Heart right ventricle (tissue), 16 donors: ENCODE data around the gene SNX1. TPM values are rescaled to one million over a fixed set of nuclear protein-coding genes. Genes with fewer than 3 reads are reported as not detected.
"Not testable (repeated sequence)": the region's sequence is repeated elsewhere in the genome, so short reads cannot be mapped to it uniquely, and the experiment has no call there.

Source experiments
- ATAC-seq, 8 donors: fragments of 200-7000 bp; cut with Tn5 transposase; one replicate each; pipeline ENCODE4 v1.9.1; 2020; ENCODE audit warnings: mild to moderate bottlenecking in 8 of 8, moderate library complexity in 8 of 8, moderate number of reproducible peaks in 1 of 8
- DNase-seq, 2 donors: peaks; one replicate each; pipeline ENCODE4 v3.0.0-alpha.2; 2020
- H3K27ac ChIP-seq, 10 donors: fragments of 200-600 bp; sonication (generic) in 2 of 10; one replicate each; pipeline versions ENCODE4 v1.5.0 to v1.8.0; 2020 to 2022; ENCODE audit warnings: mild to moderate bottlenecking in 3 of 10
- H3K27me3 ChIP-seq, 7 donors: fragments of 200-600 bp; one replicate each; pipeline ENCODE4 v1.8.0; 2021 to 2022; ENCODE audit warnings: mild to moderate bottlenecking in 2 of 7
- H3K36me3 ChIP-seq, 9 donors: fragments of 200-600 bp; sonication (generic) in 1 of 9; one replicate each; pipeline versions ENCODE4 v1.5.0 to v1.8.0; 2020 to 2022; ENCODE audit warnings: mild to moderate bottlenecking in 2 of 9
- H3K4me1 ChIP-seq, 9 donors: fragments of 200-600 bp; sonication (generic) in 1 of 9; one replicate each; pipeline versions ENCODE4 v1.5.0 to v1.8.0; 2020 to 2022; ENCODE audit warnings: mild to moderate bottlenecking in 4 of 9
- H3K4me3 ChIP-seq, 10 donors: fragments of 200-600 bp; sonication (generic) in 2 of 10; one replicate each; pipeline versions ENCODE4 v1.5.0 to v1.8.0; 2020 to 2022; ENCODE audit warnings: mild to moderate bottlenecking in 7 of 10, moderate library complexity in 2 of 10
- H3K9me3 ChIP-seq, 11 donors: fragments of 200-600 bp in 10 of 11; sonication (generic) in 2 of 11; one replicate each; pipeline versions ENCODE4 v1.5.0 to v1.8.0; 2013 to 2022; ENCODE audit warnings: mild to moderate bottlenecking in 2 of 11, control low read depth in 1 of 11, moderate library complexity in 1 of 11
- CTCF ChIP-seq, 9 donors: fragments of 200-600 bp; sonication (generic) in 2 of 9; IDR thresholded peaks; one replicate each; pipeline versions ENCODE4 v1.5.0 to v1.8.0; 2021 to 2022; ENCODE audit warnings: antibody characterized with exemption in 9 of 9, mild to moderate bottlenecking in 5 of 9, moderate library complexity in 1 of 9
- WGBS, 2 donors: extraction: QIAGEN DNeasy Blood & Tissue Kit; methylation state at CpG; one replicate each; pipeline ENCODE4 v1.1.7; 2013; ENCODE audit warnings: inconsistent platforms in 1 of 2; 5-methylcytosine and 5-hydroxymethylcytosine counted together
- intact Hi-C, 10 donors: fragments of 100-400 bp; cut with DNase I; formaldehyde crosslinking; loops; one replicate each; pipeline versions ENCODE4 v1.11.1 to v1.14.2; 2022
- polyA plus RNA-seq, 2 donors: library from polyadenylated mRNA; stranded (reverse); fragments of 200-250 nt; gene quantifications; one replicate each; pipeline ENCODE4 v1.2.3, GENCODE V29; 2013
- total RNA-seq, 10 donors: library from RNA; stranded (reverse); fragmentation: NEBNext Ultra II Directional in 3 of 10; extraction: Animal tissue kit (Norgen Biotek cat#: 25700) in 3 of 10; gene quantifications; one replicate each; pipeline versions ENCODE4 v1.2.1 to v1.2.4, GENCODE V29; 2021 to 2023
- donor health status: Arrhythmogenic right ventricular cardiomyopathy.
- donor health status: ischemic (EF 13 %, LVEDD 7.1; RV severe dilation, severe dysfunction).
- donor health status: healthy with polysubstance abuse.
- donor health status: DM: no; HTN: yes; CAD: no.
- donor health status: DM: no; HTN: no; CAD: no.
- donor health status: ischemic (EF 25% LVEDD 6.9; RV normal size, moderate dysfunction).
- donor health status: ischemic (EF 25% LVEDD 5.7; RV mildly dilated, moderate dysfunction).
- donor health status: healthy.
- donor health status: DM: yes; HTN: yes; CAD: no.
- donor health status: Ischemic cardiomyopathy.
- donor health status: ischemic (EF 35%, LVEDD 5.7; RV mildly dilated, moderate dysfunction).
- donor health status: nonischemic (EF 11% LVEDD 7.7; RV severe dilation, severe dysfunction).
- donor health status: DM: yes; HTN: yes; CAD: no.
- donor health status: PGD.
- donor health status: ischemic (EF 29% LVEDD 5.4; RV normal size, mild dysfunction).
- donor health status: nonischemic (EF 23%, LVEDD 6.1; RV moderate dilation, normal function).

Gene SNX1
- total and polyA plus RNA-seq, 12 donors: 44.9 to 110 (median 88.7) TPM

GRCh38 chr15:64050281-64051092 lies 45.3 kb upstream of the SNX1 start:
- ATAC-seq (no peak), DNase-seq (no peak)
- TF ChIP-seq CTCF (IDR thresholded peaks at IDR 0.05): no peak
- H3K27ac ChIP-seq: no peak overlapping the region
- H3K9me3 ChIP-seq: no peaks in the 10 kb centered on the region
- H3K4me1 ChIP-seq: peaks cover 2 to 48% (median 13%) of the 10 kb centered on the region in 9 donors
- no peaks in the 10 kb centered on the region for H3K36me3 ChIP-seq
- WGBS, 2 donors: 63 to 66% methylated on average over 8 of the region's 8 CpGs
- intact Hi-C loops: no loop called here
- H3K4me3 ChIP-seq: no peak overlapping the region
- peaks cover 0 to 5% (median 0%) of the 10 kb centered on the region in 7 donors for H3K27me3 ChIP-seq

GRCh38 chr15:64051093-64051402 lies 44.7 kb upstream of the SNX1 start:
- 98 to 100% methylated on average over 2 of the region's 2 CpGs for WGBS, 2 donors
- H3K9me3 ChIP-seq: no peaks in the 10 kb centered on the region
- intact Hi-C loops: no loop called here
- TF ChIP-seq CTCF (IDR thresholded peaks at IDR 0.05): no peak
- no peaks in the 10 kb centered on the region for H3K36me3 ChIP-seq
- H3K27ac ChIP-seq: no peak overlapping the region
- no peak for ATAC-seq
- H3K4me1 ChIP-seq: peaks cover 2 to 44% (median 9%) of the 10 kb centered on the region in 9 donors
- no peaks in the 10 kb centered on the region for H3K27me3 ChIP-seq
- no peak for DNase-seq
- H3K4me3 ChIP-seq: no peak overlapping the region

GRCh38 chr15:64051407-64052259 lies 44.1 kb upstream of the SNX1 start:
- Histone ChIP-seq H3K4me1 (peaks cover 2 to 42% (median 7%) of the 10 kb centered on the region in 9 donors), H3K9me3 (no peaks in the 10 kb centered on the region), H3K36me3 (no peaks in the 10 kb centered on the region), H3K4me3 (no peak overlapping the region), H3K27ac (no peak overlapping the region), H3K27me3 (no peaks in the 10 kb centered on the region)
- ATAC-seq (peak in 1 of 8 donors; percentile 12), DNase-seq (no peak)
- no peak for TF ChIP-seq CTCF (IDR thresholded peaks at IDR 0.05)
- WGBS, 2 donors: 77 to 79% methylated on average over 6 of the region's 6 CpGs
- intact Hi-C loops: no loop called here

- 96 to 99% methylated on average over 5 of the region's 5 CpGs for WGBS, 2 donors
- Histone ChIP-seq H3K4me3 (no peak overlapping the region), H3K9me3 (no peaks in the 10 kb centered on the region), H3K27me3 (no peaks in the 10 kb centered on the region), H3K27ac (no peak overlapping the region), H3K36me3 (no peaks in the 10 kb centered on the region), H3K4me1 (peaks cover 0 to 30% (median 0%) of the 10 kb centered on the region in 9 donors)
- ATAC-seq: no peak
- no peak for TF ChIP-seq CTCF (IDR thresholded peaks at IDR 0.05)
- DNase-seq: no peak
- intact Hi-C loops: no loop called here
Measured at GRCh38 chr15:64052925-64053491, 42.8 kb upstream of the SNX1 start.

- DNase-seq, H3K27ac ChIP-seq, H3K36me3 ChIP-seq, H3K4me3 ChIP-seq, H3K27me3 ChIP-seq, ATAC-seq, intact Hi-C loops, H3K9me3 ChIP-seq: not testable (repeated sequence)
- H3K4me1 ChIP-seq: peaks cover 0 to 24% (median 0%) of the 10 kb centered on the region in 9 donors
- 83 to 89% methylated on average over 12 of the region's 12 CpGs for WGBS, 2 donors
Measured at GRCh38 chr15:64053674-64054073, 42.1 kb upstream of the SNX1 start.
